Activated CD4-positive, alpha-beta memory T cell treated with anti-CD3 and anti-CD28 coated beads for 36 hours (primary cell): ENCODE measurements around the gene CLMP. TPM values are rescaled to one million over a fixed set of nuclear protein-coding genes. Genes with fewer than 3 reads are reported as not detected.
"Not testable (repeated sequence)": the region's sequence is repeated elsewhere in the genome, so short reads cannot be mapped to it uniquely, and the experiment has no call there.

Experiments
- CTCF ChIA-PET: fragments of 350-600 bp; sonication (Branson Sonifier 250); formaldehyde crosslinking; loops from one replicate; lab custom pipeline; 2021; ENCODE audit warnings: antibody characterized with exemption, inconsistent platforms; lab: Charles Lee
- POLR2A ChIA-PET: fragments of 350-600 bp; sonication (Branson Sonifier 250); formaldehyde crosslinking; loops from one replicate; lab custom pipeline; 2021; ENCODE audit warnings: antibody characterized with exemption; lab: Charles Lee
- DNase-seq: peaks from one replicate; pipeline ENCODE4 v3.0.0-alpha.2; 2020
- H3K27ac Mint-ChIP-seq: one replicate; pipeline ENCODE4 v1.8.0; 2021; ENCODE audit warnings: mixed read lengths
- H3K27me3 Mint-ChIP-seq: one replicate; pipeline ENCODE4 v1.8.0; 2021; ENCODE audit warnings: mixed read lengths
- H3K36me3 Mint-ChIP-seq: one replicate; pipeline ENCODE4 v1.8.0; 2021; ENCODE audit warnings: mixed read lengths
- H3K4me1 Mint-ChIP-seq: one replicate; pipeline ENCODE4 v1.8.0; 2021; ENCODE audit warnings: low read depth, mixed read lengths
- H3K4me3 Mint-ChIP-seq: one replicate; pipeline ENCODE4 v1.8.0; 2021; ENCODE audit warnings: mild to moderate bottlenecking, mixed read lengths
- H3K9me3 Mint-ChIP-seq: one replicate; pipeline ENCODE4 v1.8.0; 2021; ENCODE audit warnings: mixed read lengths
- intact Hi-C: fragments of 100-400 bp; cut with micrococcal nuclease; formaldehyde crosslinking; loops from one replicate; pipeline ENCODE4 v1.15.1; 2023
- total RNA-seq, 2 experiments: library from RNA; stranded (reverse); gene quantifications; one replicate each; pipeline ENCODE4 v1.2.3, GENCODE V29; 2021

CLMP gene
- total RNA-seq, 2 experiments from 2014 or later: 0.31 to 0.44 TPM

- no peaks in the 10 kb centered on the region for H3K9me3 Mint-ChIP-seq
- no peaks in the 10 kb centered on the region for H3K27me3 Mint-ChIP-seq
- no peak overlapping the region for H3K27ac Mint-ChIP-seq
- POLR2A ChIA-PET: no interaction called here
- no peaks in the 10 kb centered on the region for H3K36me3 Mint-ChIP-seq
- no peak overlapping the region for H3K4me3 Mint-ChIP-seq
- intact Hi-C loops: no loop called here
- CTCF ChIA-PET: interaction anchor here (0.5 to 1.1 kb wide), 2 partner anchors 61 to 108 kb away, joined by 3 to 5 read pairs; no protein-coding TSS in a partner anchor
- no peak for DNase-seq
- no peaks in the 10 kb centered on the region for H3K4me1 Mint-ChIP-seq
Observed at GRCh38 chr11:123139206-123139605, 55.8 kb downstream of the CLMP start.

- DNase-seq: no peak
- intact Hi-C loops: no loop called here
- H3K9me3 Mint-ChIP-seq: no peaks in the 10 kb centered on the region
- no peaks in the 10 kb centered on the region for H3K36me3 Mint-ChIP-seq
- H3K4me3 Mint-ChIP-seq: no peak overlapping the region
- no peaks in the 10 kb centered on the region for H3K4me1 Mint-ChIP-seq
- CTCF ChIA-PET: interaction anchor here (0.5 to 1.1 kb wide), 2 partner anchors 99 to 109 kb away, joined by 3 read pairs; no protein-coding TSS in a partner anchor
- POLR2A ChIA-PET: no interaction called here
- no peak overlapping the region for H3K27ac Mint-ChIP-seq
- H3K27me3 Mint-ChIP-seq: no peaks in the 10 kb centered on the region
Observed at GRCh38 chr11:123137431-123138224, 57.4 kb downstream of the CLMP start.

GRCh38 chr11:123135863-123136446, 59.1 kb downstream of the CLMP start:
- H3K27ac Mint-ChIP-seq: no peak overlapping the region
- CTCF ChIA-PET: no interaction called here

GRCh38 chr11:123132881-123133280, 62.2 kb downstream of the CLMP start:
- POLR2A ChIA-PET: no interaction called here
- no peaks in the 10 kb centered on the region for H3K36me3 Mint-ChIP-seq
- intact Hi-C loops: no loop called here
- H3K9me3 Mint-ChIP-seq: no peaks in the 10 kb centered on the region
- no peaks in the 10 kb centered on the region for H3K27me3 Mint-ChIP-seq
- CTCF ChIA-PET: no interaction called here
- H3K4me1 Mint-ChIP-seq: peaks cover 3% of the 10 kb centered on the region
- H3K27ac Mint-ChIP-seq: no peak overlapping the region
- no peak for DNase-seq
- no peak overlapping the region for H3K4me3 Mint-ChIP-seq

More at GRCh38 chr11:123135863-123136446, 59.1 kb downstream of the CLMP start:
- no peaks in the 10 kb centered on the region for H3K4me1 Mint-ChIP-seq
- POLR2A ChIA-PET: no interaction called here
- H3K27me3 Mint-ChIP-seq: no peaks in the 10 kb centered on the region
- intact Hi-C loops: no loop called here
- no peak for DNase-seq
- H3K4me3 Mint-ChIP-seq: no peak overlapping the region
- H3K36me3 Mint-ChIP-seq: no peaks in the 10 kb centered on the region
- no peaks in the 10 kb centered on the region for H3K9me3 Mint-ChIP-seq

GRCh38 chr11:123132034-123132766, 62.8 kb downstream of the CLMP start:
- intact Hi-C loops, DNase-seq, POLR2A ChIA-PET, H3K36me3 Mint-ChIP-seq, H3K27ac Mint-ChIP-seq, H3K4me1 Mint-ChIP-seq, H3K4me3 Mint-ChIP-seq, H3K27me3 Mint-ChIP-seq, CTCF ChIA-PET, H3K9me3 Mint-ChIP-seq: not testable (repeated sequence)

GRCh38 chr11:123129920-123130319, 65.1 kb downstream of the CLMP start:
- DNase-seq: no peak
- Mint-ChIP-seq H3K9me3 (no peaks in the 10 kb centered on the region), H3K27me3 (no peaks in the 10 kb centered on the region), H3K36me3 (no peaks in the 10 kb centered on the region), H3K4me3 (no peak overlapping the region), H3K4me1 (peaks cover 3% of the 10 kb centered on the region), H3K27ac (no peak overlapping the region)
- CTCF ChIA-PET: interaction anchor here (1.6 kb wide), 1 partner anchor 117 kb away, joined by 11 read pairs; no protein-coding TSS in a partner anchor
- POLR2A ChIA-PET: no interaction called here
- intact Hi-C loops: no loop called here

GRCh38 chr11:123125169-123125568, 69.9 kb downstream of the CLMP start:
- intact Hi-C loops: no loop called here
- CTCF ChIA-PET: interaction anchor here (1.2 kb wide), 1 partner anchor 14 kb away, joined by 3 read pairs; no protein-coding TSS in a partner anchor
- no peaks in the 10 kb centered on the region for H3K9me3 Mint-ChIP-seq

GRCh38 chr11:123122852-123123251, 72.2 kb downstream of the CLMP start:
- DNase-seq: no peak
- Mint-ChIP-seq H3K27ac (no peak overlapping the region), H3K4me3 (no peak overlapping the region), H3K27me3 (peaks cover 8% of the 10 kb centered on the region), H3K4me1 (peaks cover 10% of the 10 kb centered on the region), H3K9me3 (no peaks in the 10 kb centered on the region), H3K36me3 (no peaks in the 10 kb centered on the region)
- intact Hi-C loops: no loop called here
- ChIA-PET POLR2A (no interaction called here), CTCF (interaction anchor here (0.7 to 2.1 kb wide), 3 partner anchors 11 to 139 kb away, joined by 3 to 8 read pairs (median 6); no protein-coding TSS in a partner anchor)

More at GRCh38 chr11:123125169-123125568, 69.9 kb downstream of the CLMP start:
- POLR2A ChIA-PET: no interaction called here
- no peak overlapping the region for H3K4me3 Mint-ChIP-seq
- DNase-seq: no peak
- H3K36me3 Mint-ChIP-seq: no peaks in the 10 kb centered on the region
- H3K27ac Mint-ChIP-seq: no peak overlapping the region
- H3K4me1 Mint-ChIP-seq: peaks cover 3% of the 10 kb centered on the region
- H3K27me3 Mint-ChIP-seq: peaks cover 3% of the 10 kb centered on the region

- no peak for DNase-seq
- POLR2A ChIA-PET: no interaction called here
- Mint-ChIP-seq H3K36me3 (no peaks in the 10 kb centered on the region), H3K4me1 (peaks cover 10% of the 10 kb centered on the region), H3K4me3 (no peak overlapping the region), H3K27ac (no peak overlapping the region), H3K27me3 (peaks cover 8% of the 10 kb centered on the region), H3K9me3 (no peaks in the 10 kb centered on the region)
- CTCF ChIA-PET: interaction anchor here (0.7 to 2.1 kb wide), 3 partner anchors 11 to 139 kb away, joined by 3 to 8 read pairs (median 6); no protein-coding TSS in a partner anchor
- intact Hi-C loops: no loop called here
Observed at GRCh38 chr11:123122341-123122740, 72.7 kb downstream of the CLMP start.

GRCh38 chr11:123116486-123116885, 78.6 kb downstream of the CLMP start:
- ChIA-PET CTCF (interaction anchor here (1.2 to 18.4 kb wide), 3 partner anchors 14 to 145 kb away, joined by 4 to 351 read pairs (median 8); no protein-coding TSS in a partner anchor), POLR2A (no interaction called here)
- Mint-ChIP-seq H3K9me3 (peaks cover 4% of the 10 kb centered on the region), H3K4me1 (peaks cover 10% of the 10 kb centered on the region), H3K36me3 (no peaks in the 10 kb centered on the region), H3K27me3 (peaks cover 4% of the 10 kb centered on the region), H3K4me3 (no peak overlapping the region), H3K27ac (no peak overlapping the region)
- intact Hi-C loops: loop anchor here (10.0 kb wide), 1 partner anchor 48 kb away; no protein-coding TSS in a partner anchor
- DNase-seq: no peak

GRCh38 chr11:123111465-123111864, 83.6 kb downstream of the CLMP start:
- Mint-ChIP-seq H3K36me3 (no peaks in the 10 kb centered on the region), H3K9me3 (peaks cover 4% of the 10 kb centered on the region)
- intact Hi-C loops: loop anchor here (1.0 to 10.0 kb wide), 3 partner anchors 53 to 367 kb away; no protein-coding TSS in a partner anchor

More at GRCh38 chr11:123111465-123111864, 83.6 kb downstream of the CLMP start:
- Mint-ChIP-seq H3K4me3 (no peak overlapping the region), H3K27me3 (no peaks in the 10 kb centered on the region), H3K4me1 (peaks cover 4% of the 10 kb centered on the region), H3K27ac (no peak overlapping the region)
- no peak for DNase-seq
- POLR2A ChIA-PET: no interaction called here
- CTCF ChIA-PET: interaction anchor here (0.5 to 18.4 kb wide), 25 partner anchors 9 to 400 kb away, joined by 3 to 351 read pairs (median 5); partner anchors contain the start of gene CLMP
